Esophagus muscularis mucosa (tissue), 3 donors: Measurements from ENCODE around the gene CFLAR.

Source experiments
- CTCF ChIP-seq, 3 experiments: fragments of 200-600 bp in 2 of 3; fragments of 450-650 bp in 1 of 3; sonication (generic) in 2 of 3; IDR thresholded peaks; one replicate each; pipeline ENCODE4 v1.5.1; 2017 to 2019; ENCODE audit warnings: antibody characterized with exemption in 3 of 3, mild to moderate bottlenecking in 2 of 3, moderate library complexity in 1 of 3
- EP300 ChIP-seq: sonication (generic); formaldehyde crosslinking; IDR thresholded peaks from one replicate; pipeline ENCODE4 v1.6.1; 2017; ENCODE audit warnings: antibody characterized with exemption

- no peak for TF ChIP-seq CTCF (IDR thresholded peaks at IDR 0.05)
- TF ChIP-seq EP300 = no peak
These were observed 12.1 kb downstream of the CFLAR start for GRCh38 chr2:201128033-201128432.
